NCI-H2081 treated with DMSO at 0.1 percent for 48 hours (cell line): ENCODE results near the gene THOC2.
"Not testable (repeated sequence)": the region's sequence is repeated elsewhere in the genome, so short reads cannot be mapped to it uniquely, and the experiment has no call there.

Experiments
- DNase-seq: peaks from one replicate; lab custom pipeline; 2025; lab: John Stamatoyannopoulos, UW

THOC2 gene

DNA sequence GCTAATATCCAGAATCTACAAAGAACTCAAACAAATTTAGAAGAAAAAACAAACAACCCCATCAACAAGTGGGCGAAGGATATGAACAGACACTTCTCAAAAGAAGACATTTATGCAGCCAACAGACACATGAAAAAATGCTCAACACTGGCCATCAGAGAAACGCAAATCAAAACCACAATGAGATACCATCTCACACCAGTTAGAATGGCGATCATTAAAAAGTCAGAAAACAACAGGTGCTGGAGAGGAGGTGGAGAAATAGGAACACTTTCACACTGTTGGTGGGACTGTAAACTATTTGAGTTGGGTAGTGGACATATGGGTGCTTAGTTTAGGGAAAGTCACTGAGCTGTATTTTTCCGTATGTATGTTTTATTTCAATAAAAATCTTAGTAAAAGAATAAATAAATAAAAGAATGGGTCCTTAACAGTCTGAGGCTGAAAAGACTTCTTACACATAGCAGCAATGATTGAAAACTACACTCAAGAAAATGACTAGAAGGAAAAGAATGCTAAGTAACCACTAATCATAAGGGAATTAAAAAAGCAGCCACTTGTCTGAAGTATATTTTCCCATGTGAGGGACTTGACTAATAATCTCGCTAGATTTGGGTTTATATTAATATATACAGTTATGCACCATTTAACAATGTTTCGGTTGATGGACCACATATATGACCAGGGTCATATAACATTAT lies 68.2 kb downstream of the THOC2 start:
- not testable (repeated sequence) for DNase-seq

DNA sequence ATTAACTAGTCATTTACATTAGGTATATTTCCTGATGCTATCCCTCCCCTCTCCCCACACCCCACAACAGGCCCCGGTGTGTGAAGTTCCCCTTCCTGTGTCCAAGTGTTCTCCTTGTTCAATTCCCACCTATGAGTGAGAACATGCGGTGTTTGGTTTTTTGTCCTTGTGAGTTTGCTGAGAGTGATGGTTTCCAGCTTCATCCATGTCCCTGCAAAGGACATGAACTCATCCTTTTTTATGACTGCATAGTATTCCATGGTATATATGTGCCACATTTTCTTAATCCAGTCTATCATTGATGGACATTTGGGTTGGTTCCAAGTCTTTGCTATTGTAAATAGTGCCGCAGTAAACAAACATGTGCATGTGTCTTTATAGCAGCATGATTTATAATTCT lies 69.1 kb downstream of the THOC2 start:
- DNase-seq, result not testable (repeated sequence)

DNA sequence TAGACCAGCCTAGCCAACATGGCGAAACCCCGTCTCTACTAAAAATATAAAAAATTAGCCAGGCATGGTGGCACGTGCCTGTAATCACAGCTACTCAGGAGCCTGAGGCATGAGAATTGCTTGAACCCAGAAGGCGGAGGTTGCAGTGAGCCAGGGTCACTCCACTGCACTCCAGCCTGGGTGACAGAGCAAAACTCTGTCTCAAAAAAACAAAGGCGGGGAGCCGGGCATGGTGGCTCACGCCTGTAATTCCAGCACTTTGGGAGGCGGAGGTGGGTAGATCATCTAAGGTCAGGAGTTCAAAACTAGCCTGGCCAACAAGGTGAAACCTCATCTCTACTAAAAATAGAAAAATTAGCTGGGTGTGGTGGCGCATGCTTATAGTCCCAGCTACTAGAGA lies 76.3 kb downstream of the THOC2 start:
- DNase-seq, result not testable (repeated sequence)

- DNase-seq, result not testable (repeated sequence)
Measured at GRCh38 chrX:123648811-123649181, 84.1 kb downstream of the THOC2 start.

- no peak for DNase-seq
Measured at GRCh38 chrX:123648028-123648810, 84.6 kb downstream of the THOC2 start.

DNA sequence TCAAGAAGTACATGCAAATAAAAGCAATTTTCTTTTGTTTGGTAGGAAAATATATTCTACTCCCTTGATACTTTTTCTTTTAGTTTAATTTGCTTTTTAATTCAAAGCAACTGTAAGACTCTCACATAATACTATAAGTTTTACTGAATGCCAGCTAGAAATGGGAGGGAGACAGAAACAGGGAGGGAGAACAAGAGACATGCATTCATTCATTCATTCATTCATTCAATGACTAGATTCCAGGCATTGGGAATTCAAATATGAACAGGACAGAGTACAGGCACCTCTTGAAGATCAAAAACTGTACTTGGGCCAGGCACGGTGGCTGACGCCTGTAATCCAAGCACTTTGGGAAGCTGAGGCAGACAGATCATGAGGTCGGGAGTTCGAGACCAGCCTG lies 85.6 kb downstream of the THOC2 start:
- no peak for DNase-seq

- no peak for DNase-seq
Measured at GRCh38 chrX:123629502-123629901, 103.3 kb downstream of the THOC2 start.

DNA sequence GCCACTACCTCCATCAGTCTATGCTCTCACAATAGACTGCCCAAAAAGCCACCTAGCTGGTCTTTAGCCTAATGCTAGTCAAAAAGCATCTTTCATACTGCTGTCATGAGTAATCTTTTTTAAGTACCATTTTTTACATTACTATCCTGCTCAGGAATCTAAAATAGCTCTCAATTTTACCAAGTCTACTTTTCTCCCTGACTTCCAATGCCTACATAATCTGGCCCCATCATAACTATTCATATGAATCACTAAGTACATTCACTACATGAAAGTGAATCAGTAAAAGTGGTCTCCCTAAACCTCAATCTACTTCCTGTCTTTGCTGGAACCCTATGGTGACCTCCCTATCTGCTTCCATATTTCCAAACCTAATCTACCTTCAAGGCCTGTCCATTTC lies 105.9 kb downstream of the THOC2 start:
- DNase-seq, result no peak

- DNase-seq, result no peak
Measured at GRCh38 chrX:123625952-123626351, 106.9 kb downstream of the THOC2 start.

DNA sequence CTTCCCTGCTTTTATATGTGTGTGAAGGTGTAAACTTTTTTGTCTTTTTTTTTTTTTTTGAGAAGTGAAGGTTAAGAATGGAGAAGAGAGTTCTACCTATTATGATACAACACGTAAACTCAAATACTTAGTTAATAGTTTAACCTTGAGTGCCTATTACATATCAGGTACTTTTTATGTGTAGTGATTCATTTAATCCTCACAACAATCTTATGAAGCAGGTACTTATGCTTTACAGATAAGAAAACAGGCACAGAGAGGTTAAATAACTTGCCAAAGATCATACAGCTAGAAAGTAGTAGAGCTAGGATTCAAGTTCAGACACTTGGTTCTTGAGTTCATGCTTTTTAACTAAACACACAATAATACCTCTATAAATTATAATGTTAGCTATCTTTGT lies 107.4 kb downstream of the THOC2 start:
- DNase-seq, result no peak

DNA sequence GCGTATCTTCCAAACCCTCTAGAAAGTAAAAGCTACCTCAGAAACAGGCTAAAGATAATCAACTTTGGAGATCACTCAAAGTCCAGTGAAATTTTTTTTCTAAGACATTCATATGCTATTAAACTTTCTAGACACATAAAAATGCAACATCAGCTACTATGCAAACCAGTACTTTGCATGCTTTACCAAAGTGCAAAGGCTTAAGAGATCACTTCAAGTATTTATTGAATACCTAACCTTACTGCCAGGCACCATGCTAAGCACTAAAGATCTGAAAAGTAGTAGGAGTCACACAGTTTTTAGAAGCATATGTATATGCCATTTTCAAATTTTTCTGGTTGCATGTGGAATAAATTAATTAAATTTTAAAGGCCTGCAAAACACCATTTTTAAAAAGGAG lies 115.8 kb downstream of the THOC2 start:
- no peak for DNase-seq

DNA sequence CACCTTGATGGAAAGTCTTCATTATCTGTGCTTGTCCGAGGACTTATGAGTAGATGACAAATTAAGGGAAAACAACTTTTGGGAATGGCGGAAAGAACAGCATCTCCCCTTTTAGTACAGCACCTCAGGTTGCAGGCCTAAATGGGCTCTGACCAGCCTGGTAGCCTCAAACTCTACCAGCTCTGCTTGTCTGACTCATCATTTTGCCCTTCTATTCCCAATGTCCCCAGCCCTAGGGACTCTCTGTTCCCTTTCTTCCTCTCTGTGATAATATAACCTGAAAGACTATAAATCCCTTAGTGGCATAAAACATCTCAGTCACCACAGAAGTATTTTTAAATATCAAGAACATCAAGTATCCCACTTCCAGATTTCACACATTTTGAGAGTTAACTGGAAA lies 121.9 kb downstream of the THOC2 start:
- no peak for DNase-seq

DNA sequence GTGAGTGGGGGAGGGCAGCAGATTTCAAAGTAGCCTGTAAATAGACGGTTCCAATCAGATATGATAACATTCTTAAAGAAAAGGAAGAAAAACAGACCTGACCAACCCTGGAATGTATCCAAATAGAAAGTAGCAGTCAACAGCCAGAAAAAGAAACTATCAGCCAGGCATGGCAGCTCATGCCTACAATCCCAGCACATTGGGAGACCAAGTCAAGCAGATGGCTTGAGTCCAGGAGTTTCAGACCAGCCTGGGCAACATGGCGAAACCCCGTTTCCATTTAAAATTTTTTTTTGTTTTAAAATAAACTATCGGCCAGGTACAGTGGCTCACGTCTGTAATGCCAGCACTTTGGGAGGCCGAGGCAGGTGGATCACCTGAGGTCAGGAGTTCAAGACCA lies 125.0 kb downstream of the THOC2 start:
- DNase-seq, result no peak

- no peak for DNase-seq
Measured at GRCh38 chrX:123607270-123607669, 125.6 kb downstream of the THOC2 start.

- no peak for DNase-seq
Measured at GRCh38 chrX:123603491-123603890, 129.4 kb downstream of the THOC2 start.

GRCh38 chrX:123601437-123601836 lies 131.4 kb downstream of the THOC2 start:
- no peak for DNase-seq

DNA sequence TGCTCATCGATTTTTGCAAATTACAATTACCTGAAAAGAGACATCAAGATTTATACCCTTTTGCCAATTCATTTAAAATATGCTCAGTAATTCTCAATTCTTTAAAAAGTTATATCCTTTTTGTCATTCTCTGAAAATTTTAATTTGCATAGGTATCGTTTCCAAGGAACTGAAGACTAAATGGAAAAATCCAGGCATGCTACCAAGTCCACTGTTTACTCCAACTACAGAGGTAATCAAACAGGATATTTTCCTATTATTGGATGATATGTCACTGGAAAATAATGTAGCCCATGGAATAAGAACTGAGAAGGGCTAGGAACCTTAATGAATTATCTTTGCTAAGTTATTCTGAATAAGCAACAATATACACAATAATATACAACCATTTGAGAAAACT lies 132.7 kb downstream of the THOC2 start:
- no peak for DNase-seq

GRCh38 chrX:123590842-123591486 lies 141.9 kb downstream of the THOC2 start:
- DNase-seq, result no peak

DNA sequence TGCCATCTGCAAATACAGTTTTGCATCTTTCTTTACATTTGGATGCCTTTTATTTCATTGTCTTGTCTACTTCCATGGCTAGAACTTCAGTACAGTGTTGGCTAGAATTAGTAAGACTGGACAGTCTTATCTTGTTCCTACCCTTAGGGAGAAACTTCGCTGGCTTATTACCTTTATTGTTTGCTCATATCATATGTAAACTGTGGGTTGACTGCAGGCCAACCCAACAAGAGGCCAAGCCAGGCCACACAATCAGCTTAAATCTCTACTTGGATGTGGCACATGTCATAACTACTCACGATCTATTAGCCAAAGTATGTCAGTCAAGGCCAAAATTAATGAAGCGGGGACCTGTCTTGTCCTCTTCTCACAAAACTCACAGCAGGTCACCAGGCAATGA lies 144.1 kb downstream of the THOC2 start:
- DNase-seq, result no peak

DNA sequence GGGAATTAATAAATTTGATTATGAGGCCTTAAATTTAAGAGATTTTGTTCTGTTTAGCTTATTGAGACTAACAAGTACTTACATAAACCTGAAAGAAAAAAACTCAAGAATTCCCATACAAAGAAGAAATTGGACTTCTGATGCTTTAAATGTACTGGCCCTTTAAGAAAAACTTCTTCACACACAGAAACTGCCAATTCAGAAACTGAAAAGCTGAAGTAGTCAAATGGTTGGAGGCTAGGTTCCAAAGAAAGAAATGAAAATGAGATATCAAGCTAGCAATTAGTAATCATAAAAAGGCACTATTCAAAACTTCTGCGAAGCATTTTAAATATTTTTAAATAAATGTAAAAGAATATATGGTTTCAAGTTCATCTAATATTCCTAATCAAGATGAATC lies 151.3 kb downstream of the THOC2 start:
- DNase-seq, result no peak

DNA sequence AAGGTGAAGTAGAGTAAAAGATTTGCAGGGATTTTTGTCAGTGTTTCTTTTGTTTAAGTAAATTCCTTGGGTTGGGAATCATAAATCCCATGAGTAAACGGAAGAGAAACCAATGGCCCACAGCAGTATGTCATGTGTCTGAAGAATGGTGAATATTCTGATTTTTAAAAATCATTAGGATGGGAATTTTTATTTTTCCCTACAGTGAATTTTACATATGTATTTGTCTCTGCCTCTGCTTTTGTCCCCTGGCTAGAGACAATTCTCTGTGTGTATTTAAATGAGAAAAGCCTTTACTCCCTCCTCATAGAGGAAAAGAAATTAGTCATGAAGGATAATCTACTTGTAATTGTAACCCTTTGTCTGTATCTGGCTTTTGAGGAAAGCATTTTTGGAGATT lies 152.1 kb downstream of the THOC2 start:
- no peak for DNase-seq

DNA sequence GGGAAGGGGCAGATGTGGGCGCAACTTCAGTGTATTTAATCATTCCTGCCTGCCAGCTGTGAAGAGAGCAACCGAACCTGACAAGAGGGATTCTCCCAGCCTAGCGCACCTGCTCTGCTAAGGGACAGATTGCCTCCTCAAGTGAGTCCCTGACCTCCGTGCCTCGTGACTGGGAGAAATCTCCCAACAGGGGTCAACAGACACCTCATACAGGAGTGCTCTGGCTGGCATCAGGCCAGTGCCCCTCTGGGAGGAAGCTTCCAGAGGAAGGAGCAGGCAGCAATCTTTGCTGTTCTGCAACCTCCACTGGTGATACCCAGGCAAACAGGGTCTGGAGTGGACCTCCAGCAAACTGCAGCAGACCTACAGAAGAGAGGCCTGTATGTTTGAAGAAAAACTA lies 158.8 kb downstream of the THOC2 start:
- not testable (repeated sequence) for DNase-seq

DNA sequence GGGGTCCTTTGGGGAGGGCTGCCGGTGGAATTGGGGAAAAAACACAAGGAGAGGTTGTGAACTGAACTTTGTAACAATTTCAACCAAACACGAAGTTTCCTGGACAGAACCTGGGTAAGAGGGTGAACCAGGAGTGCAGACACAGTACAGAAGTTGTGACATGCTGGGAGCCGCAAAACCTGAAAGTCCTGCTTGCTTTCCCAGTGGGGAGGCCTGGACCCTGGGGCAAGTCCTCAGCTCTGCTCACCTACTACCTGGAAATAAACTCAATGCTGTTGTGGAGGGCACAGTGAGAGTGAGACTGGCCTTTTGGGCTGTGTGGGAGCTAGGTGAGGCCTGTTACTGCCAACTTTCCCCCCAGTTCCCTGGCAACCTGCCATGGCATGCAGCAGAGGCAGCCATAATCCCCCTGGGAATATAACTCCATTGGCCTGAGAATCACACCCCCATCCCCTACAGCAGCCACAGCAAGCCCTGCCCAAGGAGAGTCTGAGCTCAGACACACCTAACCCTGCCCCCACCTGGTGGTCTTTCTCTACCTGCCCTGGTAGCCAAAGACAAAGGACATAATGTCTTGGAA lies 162.8 kb downstream of the THOC2 start:
- DNase-seq, result no peak
